DOHH2 (cell line): ENCODE measurements around the gene SFTPB.

ENCODE experiments used
- H3F3A ChIP-seq: fragments of 200-600 bp; sonication (generic), shearing (Covaris generic); 2 replicates; pipeline ENCODE4 v1.6.0; 2016; ENCODE audit warnings: antibody characterized with exemption, mild to moderate bottlenecking; ENCODE audit not compliant: control insufficient read depth, insufficient read depth
- H3K27ac ChIP-seq: fragments of 200-600 bp; sonication (generic); 2 replicates; pipeline ENCODE4 v1.5.1; 2014; ENCODE audit warnings: low read depth, mild to moderate bottlenecking, low read length, moderate library complexity
- H3K27me3 ChIP-seq: fragments of 200-600 bp; sonication (generic); 2 replicates; pipeline ENCODE4 v1.6.1; 2014; ENCODE audit warnings: mild to moderate bottlenecking, low read length, mixed read lengths; ENCODE audit not compliant: control insufficient read depth
- H3K36me3 ChIP-seq: fragments of 200-600 bp; sonication (generic); 2 replicates; pipeline ENCODE4 v1.6.1; 2014; ENCODE audit warnings: mild to moderate bottlenecking, low read length, moderate library complexity, mixed read lengths; ENCODE audit not compliant: control insufficient read depth
- H3K4me1 ChIP-seq: fragments of 200-600 bp; sonication (generic); 2 replicates; pipeline ENCODE4 v1.6.1; 2014; ENCODE audit warnings: mild to moderate bottlenecking, low read length, mixed read lengths; ENCODE audit not compliant: control insufficient read depth
- H3K4me2 ChIP-seq: fragments of 200-600 bp; sonication (generic); 2 replicates; pipeline ENCODE4 v1.6.0; 2014; ENCODE audit warnings: mild to moderate bottlenecking, low read length, moderate library complexity
- H3K4me3 ChIP-seq: fragments of 200-600 bp; sonication (generic); 2 replicates; pipeline ENCODE4 v1.5.1; 2014; ENCODE audit warnings: mild to moderate bottlenecking, low read length, mixed read lengths
- H3K79me2 ChIP-seq: fragments of 200-600 bp; sonication (generic); 2 replicates; pipeline ENCODE4 v1.6.1; 2014; ENCODE audit warnings: mild to moderate bottlenecking, low read length, mixed read lengths; ENCODE audit not compliant: control insufficient read depth
- H3K9me2 ChIP-seq: fragments of 200-600 bp; sonication (generic); replicated peaks from 2 replicates; pipeline ENCODE4 v1.6.1; 2014; ENCODE audit warnings: mild to moderate bottlenecking, low read length, mixed read lengths; ENCODE audit not compliant: control insufficient read depth
- H3K9me3 ChIP-seq: fragments of 200-600 bp; sonication (generic); 2 replicates; pipeline ENCODE4 v1.6.1; 2014; ENCODE audit warnings: antibody characterized with exemption, low read length, mixed read lengths; ENCODE audit not compliant: control insufficient read depth, insufficient read depth
- H4K20me1 ChIP-seq: fragments of 200-600 bp; sonication (generic); 2 replicates; pipeline ENCODE4 v1.6.0; 2014; ENCODE audit warnings: low read depth, mild to moderate bottlenecking, antibody characterized with exemption, low read length, moderate library complexity; ENCODE audit not compliant: control insufficient read depth, insufficient read depth
- EZH2phosphoT487 ChIP-seq: fragments of 200-600 bp; sonication (generic); IDR thresholded peaks from 2 replicates; pipeline ENCODE4 v1.6.1; 2017; ENCODE audit warnings: borderline replicate concordance, mild to moderate bottlenecking, antibody characterized with exemption, low read length, moderate library complexity, mixed read lengths
- TF ChIP-seq, protein P1 (sequence below): fragments of 200-600 bp; sonication (generic); IDR thresholded peaks from one replicate; pipeline ENCODE4 v1.5.1; 2014; ENCODE audit warnings: antibody characterized with exemption, mild to moderate bottlenecking, low read depth, low read length; ENCODE audit not compliant: poor library complexity, severe bottlenecking

Gene SFTPB

DNA sequence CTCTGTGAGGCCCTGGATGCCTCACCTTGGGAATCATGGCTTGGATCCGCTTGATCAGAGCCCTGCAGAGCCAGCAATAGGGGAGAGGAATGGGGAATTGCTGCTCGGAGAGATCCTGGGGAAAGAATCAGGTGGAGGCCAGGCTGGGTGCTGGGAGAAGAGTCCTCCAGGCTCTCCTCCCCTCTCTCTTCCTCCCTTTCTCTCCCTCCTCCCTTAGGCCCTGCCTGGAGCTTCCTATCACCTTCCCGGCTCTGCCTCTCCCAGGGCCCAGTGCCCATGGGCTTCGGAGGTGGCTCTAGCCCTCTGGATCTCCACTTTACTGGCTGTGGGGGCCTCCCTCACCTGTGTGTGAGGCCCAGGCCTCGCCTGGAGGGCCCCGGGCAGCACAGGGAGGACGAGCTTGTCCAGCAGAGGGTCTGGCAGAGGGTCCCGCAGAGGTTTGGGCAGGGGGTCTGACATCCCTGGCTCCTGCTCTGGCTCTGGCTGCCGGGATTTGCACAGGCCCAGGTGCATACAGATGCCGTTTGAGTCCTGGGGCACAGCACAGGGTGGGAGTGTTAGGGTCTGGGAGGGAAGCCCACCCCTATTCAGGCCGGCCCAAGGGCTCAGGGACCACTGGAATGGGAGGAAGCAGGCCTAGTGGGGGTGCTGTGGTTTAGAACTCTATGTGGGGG, 2.6 kb downstream of the SFTPB start:
- Histone ChIP-seq H3K4me3 (no peak overlapping the region), H3K79me2 (no peaks in the 10 kb centered on the region)

DNA sequence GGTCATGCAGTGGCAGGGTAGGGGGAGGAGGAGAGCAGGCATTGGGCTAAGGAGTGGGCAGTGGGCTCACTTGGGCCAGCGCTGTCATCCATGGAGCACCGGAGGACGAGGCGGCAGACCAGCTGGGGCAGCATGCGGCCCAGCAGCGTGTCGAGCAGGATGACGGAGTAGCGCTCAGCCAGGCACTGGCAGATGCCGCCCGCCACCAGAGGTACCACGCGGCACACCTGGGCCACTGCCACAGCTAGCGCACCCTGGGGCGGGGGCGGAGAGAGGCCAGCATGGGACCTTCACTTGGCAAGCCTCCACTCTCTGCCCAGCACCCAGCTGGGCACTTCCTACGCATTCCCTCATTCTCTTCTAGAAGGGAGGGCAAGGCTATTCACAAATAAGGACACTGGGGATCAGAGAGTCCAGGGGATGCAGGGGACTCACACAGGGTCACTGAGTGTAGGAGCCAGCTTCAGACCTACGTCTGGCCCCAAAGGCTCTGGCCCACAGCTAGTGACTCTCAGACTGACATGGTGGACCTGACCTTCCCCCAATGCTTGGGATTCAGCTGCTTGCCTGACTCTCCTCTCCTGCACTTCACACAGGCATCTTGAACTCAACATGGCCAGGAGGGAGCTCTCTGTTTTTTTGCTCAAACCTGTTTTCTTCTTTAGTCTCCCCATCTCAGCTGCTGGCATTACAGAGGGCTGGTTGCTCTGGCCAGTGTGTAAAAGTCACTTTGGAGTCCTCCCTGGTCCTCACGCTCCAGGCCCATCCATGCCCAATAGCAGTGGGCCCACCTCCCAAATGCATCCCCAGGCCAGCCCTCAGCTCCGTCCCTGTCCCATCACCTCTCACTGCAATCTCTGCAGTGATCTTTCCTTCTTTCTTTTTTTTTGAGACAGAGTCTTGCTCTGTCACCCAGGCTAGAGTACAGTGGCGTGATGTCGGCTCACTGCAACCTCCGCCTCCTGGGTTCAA, 4.1 kb downstream of the SFTPB start:
- H3K27me3 ChIP-seq: no peaks in the 10 kb centered on the region
- no peaks in the 10 kb centered on the region for H3K9me2 ChIP-seq
- H3K4me1 ChIP-seq: no peaks in the 10 kb centered on the region
- no peaks in the 10 kb centered on the region for H3K9me3 ChIP-seq
- no peaks in the 10 kb centered on the region for H3K36me3 ChIP-seq
- H3K4me2 ChIP-seq: no peak overlapping the region
- H3K4me3 ChIP-seq: no peak overlapping the region
- no peaks in the 10 kb centered on the region for H3K79me2 ChIP-seq
- H4K20me1 ChIP-seq: no peaks in the 10 kb centered on the region
- H3K27ac ChIP-seq: no peak overlapping the region
- TF ChIP-seq, protein P1, sequence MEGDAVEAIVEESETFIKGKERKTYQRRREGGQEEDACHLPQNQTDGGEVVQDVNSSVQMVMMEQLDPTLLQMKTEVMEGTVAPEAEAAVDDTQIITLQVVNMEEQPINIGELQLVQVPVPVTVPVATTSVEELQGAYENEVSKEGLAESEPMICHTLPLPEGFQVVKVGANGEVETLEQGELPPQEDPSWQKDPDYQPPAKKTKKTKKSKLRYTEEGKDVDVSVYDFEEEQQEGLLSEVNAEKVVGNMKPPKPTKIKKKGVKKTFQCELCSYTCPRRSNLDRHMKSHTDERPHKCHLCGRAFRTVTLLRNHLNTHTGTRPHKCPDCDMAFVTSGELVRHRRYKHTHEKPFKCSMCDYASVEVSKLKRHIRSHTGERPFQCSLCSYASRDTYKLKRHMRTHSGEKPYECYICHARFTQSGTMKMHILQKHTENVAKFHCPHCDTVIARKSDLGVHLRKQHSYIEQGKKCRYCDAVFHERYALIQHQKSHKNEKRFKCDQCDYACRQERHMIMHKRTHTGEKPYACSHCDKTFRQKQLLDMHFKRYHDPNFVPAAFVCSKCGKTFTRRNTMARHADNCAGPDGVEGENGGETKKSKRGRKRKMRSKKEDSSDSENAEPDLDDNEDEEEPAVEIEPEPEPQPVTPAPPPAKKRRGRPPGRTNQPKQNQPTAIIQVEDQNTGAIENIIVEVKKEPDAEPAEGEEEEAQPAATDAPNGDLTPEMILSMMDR: no peak
- no peak for TF ChIP-seq EZH2phosphoT487
- no peaks in the 10 kb centered on the region for H3F3A ChIP-seq

More for the DNA sequence above, 2.6 kb downstream of the SFTPB start:
- Histone ChIP-seq H3K9me3 (no peaks in the 10 kb centered on the region), H3K4me1 (no peaks in the 10 kb centered on the region), H4K20me1 (no peaks in the 10 kb centered on the region), H3F3A (no peaks in the 10 kb centered on the region), H3K4me2 (no peak overlapping the region), H3K27me3 (no peaks in the 10 kb centered on the region), H3K9me2 (no peaks in the 10 kb centered on the region), H3K27ac (no peak overlapping the region), H3K36me3 (no peaks in the 10 kb centered on the region)
- TF ChIP-seq, protein P1: no peak
- TF ChIP-seq EZH2phosphoT487: no peak

DNA sequence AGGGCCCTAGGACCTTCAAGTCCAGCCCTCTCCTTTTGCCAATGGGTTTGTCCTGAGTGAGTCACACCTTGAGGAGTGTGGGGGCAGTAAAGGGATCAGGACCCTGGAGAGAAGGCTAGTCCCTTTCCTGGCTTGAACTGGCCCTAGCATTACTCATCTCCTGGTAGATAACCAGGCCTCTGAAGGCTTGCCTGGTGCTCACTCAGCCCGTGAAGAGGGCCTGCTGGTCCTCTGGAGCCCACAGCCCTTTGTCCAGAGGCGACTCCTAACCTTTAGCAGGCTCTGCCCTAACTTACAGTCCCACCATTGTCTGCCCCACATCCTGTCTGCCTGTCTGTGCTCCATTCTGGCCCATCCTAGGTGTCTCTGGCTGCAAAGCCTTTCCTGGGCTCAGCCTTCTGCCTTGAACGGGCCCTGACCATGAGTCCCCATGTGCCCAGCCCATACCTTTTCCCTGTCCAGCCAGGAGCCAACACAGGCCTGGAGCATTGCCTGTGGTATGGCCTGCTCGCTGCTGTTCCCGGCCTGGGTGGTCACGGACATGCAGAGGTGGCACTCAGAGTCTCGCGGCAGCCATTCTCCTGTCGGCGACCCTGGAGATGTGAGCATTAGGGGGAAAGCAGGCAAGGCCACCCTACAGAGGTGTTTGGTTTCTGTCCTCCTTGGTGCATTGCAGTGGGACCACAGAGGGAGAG, 5.0 kb downstream of the SFTPB start:
- no peak for TF ChIP-seq EZH2phosphoT487
- TF ChIP-seq, protein P1: no peak
- Histone ChIP-seq H3K36me3 (no peaks in the 10 kb centered on the region), H3K9me2 (no peaks in the 10 kb centered on the region), H3K27me3 (no peaks in the 10 kb centered on the region), H3K27ac (no peak overlapping the region), H4K20me1 (no peaks in the 10 kb centered on the region), H3K9me3 (no peaks in the 10 kb centered on the region), H3K4me2 (no peak overlapping the region), H3F3A (no peaks in the 10 kb centered on the region), H3K4me1 (no peaks in the 10 kb centered on the region), H3K79me2 (no peaks in the 10 kb centered on the region), H3K4me3 (no peak overlapping the region)
